Muscle layer of duodenum (tissue), 2 donors: ENCODE measurements around the gene DPPA5.
"Not testable (repeated sequence)": the region's sequence is repeated elsewhere in the genome, so short reads cannot be mapped to it uniquely, and the experiment has no call there.

Source experiments
- H3K27ac ChIP-seq: one replicate; pipeline ENCODE4 v1.7.0; 2013; ENCODE audit warnings: mild to moderate bottlenecking, low read length
- H3K27me3 ChIP-seq: one replicate; pipeline ENCODE4 v1.7.0; 2013; ENCODE audit warnings: low read depth, mild to moderate bottlenecking, control low read depth, low read length
- H3K36me3 ChIP-seq, 2 donors: one replicate each; pipeline ENCODE4 v1.7.0; 2013; ENCODE audit warnings: low read length in 2 of 2, control low read depth in 1 of 2, mild to moderate bottlenecking in 1 of 2; ENCODE audit not compliant: insufficient read depth in 2 of 2, control insufficient read depth in 1 of 2
- H3K4me1 ChIP-seq, 2 donors: one replicate each; pipeline ENCODE4 v1.7.0; 2013; ENCODE audit warnings: low read length in 2 of 2, mild to moderate bottlenecking in 2 of 2, control low read depth in 1 of 2, moderate library complexity in 1 of 2; ENCODE audit not compliant: insufficient read depth in 2 of 2, control insufficient read depth in 1 of 2
- H3K4me3 ChIP-seq, 2 donors: one replicate each; pipeline ENCODE4 v1.7.0; 2013; ENCODE audit warnings: low read length in 2 of 2, low read depth in 1 of 2, mild to moderate bottlenecking in 1 of 2
- H3K9me3 ChIP-seq, 2 donors: one replicate each; pipeline ENCODE4 v1.7.0; 2013; ENCODE audit warnings: low read length in 2 of 2, control low read depth in 1 of 2, mild to moderate bottlenecking in 1 of 2; ENCODE audit not compliant: control insufficient read depth in 1 of 2
- donor health status: healthy.

The DPPA5 gene

GRCh38 chr6:73325656-73326055 lies 28.4 kb downstream of the DPPA5 start:
- Histone ChIP-seq H3K4me1 (no peaks in the 10 kb centered on the region), H3K27ac (no peak overlapping the region), H3K27me3 (no peaks in the 10 kb centered on the region), H3K4me3 (no peak overlapping the region), H3K36me3 (no peaks in the 10 kb centered on the region), H3K9me3 (no peaks in the 10 kb centered on the region)

- H3K4me1 ChIP-seq, result no peaks in the 10 kb centered on the region
- H3K27me3 ChIP-seq, result no peaks in the 10 kb centered on the region
- no peaks in the 10 kb centered on the region for H3K36me3 ChIP-seq
- H3K27ac ChIP-seq, result no peak overlapping the region
- peaks cover 0 to 4% of the 10 kb centered on the region in 2 donors for H3K9me3 ChIP-seq
- H3K4me3 ChIP-seq, result no peak overlapping the region
These were observed 30.8 kb downstream of the DPPA5 start for GRCh38 chr6:73323323-73323722.

- H3K36me3 ChIP-seq, result no peaks in the 10 kb centered on the region
- H3K4me1 ChIP-seq, result peaks cover 0 to 5% of the 10 kb centered on the region in 2 donors
- no peak overlapping the region for H3K27ac ChIP-seq
- peak overlapping the region in 1 of 2 donors; percentile 54 for H3K4me3 ChIP-seq
- peaks cover 11% of the 10 kb centered on the region for H3K27me3 ChIP-seq
- H3K9me3 ChIP-seq, result peaks cover 0 to 4% of the 10 kb centered on the region in 2 donors
These were observed 39.2 kb downstream of the DPPA5 start for GRCh38 chr6:73314577-73315492.

DNA sequence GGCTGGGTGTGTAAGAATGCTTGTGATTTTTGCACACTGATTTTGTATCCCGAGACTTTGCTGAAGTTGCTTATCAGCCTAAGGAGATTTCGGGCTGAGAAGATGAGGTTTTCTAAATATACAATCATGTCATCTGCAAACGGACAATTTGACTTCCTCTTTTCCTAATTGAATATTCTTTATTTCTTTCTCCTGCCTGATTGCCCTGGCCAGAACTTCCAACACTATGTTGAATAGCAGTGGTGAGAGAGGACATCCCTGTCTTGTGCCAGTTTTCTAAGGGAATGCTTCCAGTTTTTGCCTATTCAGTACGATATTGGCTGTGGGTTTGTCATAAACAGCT lies 43.6 kb downstream of the DPPA5 start:
- not testable (repeated sequence) for H3K36me3 ChIP-seq, H3K27ac ChIP-seq, H3K9me3 ChIP-seq, H3K27me3 ChIP-seq
- Histone ChIP-seq H3K4me1 (peaks cover 0 to 13% of the 10 kb centered on the region in 2 donors), H3K4me3 (peak overlapping the region; percentile 77 to 82)

- Histone ChIP-seq H3K27me3 (peaks cover 4% of the 10 kb centered on the region), H3K27ac (no peak overlapping the region), H3K9me3 (no peaks in the 10 kb centered on the region), H3K36me3 (no peaks in the 10 kb centered on the region), H3K4me3 (peak overlapping the region; percentile 77 to 82), H3K4me1 (peaks cover 0 to 12% of the 10 kb centered on the region in 2 donors)
These were observed 44.1 kb downstream of the DPPA5 start for GRCh38 chr6:73309785-73310502.

GRCh38 chr6:73309535-73309784 lies 44.6 kb downstream of the DPPA5 start:
- peaks cover 0 to 7% of the 10 kb centered on the region in 2 donors for H3K4me1 ChIP-seq
- no peak overlapping the region for H3K27ac ChIP-seq
- no peaks in the 10 kb centered on the region for H3K27me3 ChIP-seq
- no peaks in the 10 kb centered on the region for H3K9me3 ChIP-seq
- H3K36me3 ChIP-seq, result no peaks in the 10 kb centered on the region
- H3K4me3 ChIP-seq, result peak overlapping the region; percentile 77 to 82

- no peaks in the 10 kb centered on the region for H3K9me3 ChIP-seq
- no peaks in the 10 kb centered on the region for H3K27me3 ChIP-seq
- peak overlapping the region; percentile 77 to 82 for H3K4me3 ChIP-seq
- H3K27ac ChIP-seq, result no peak overlapping the region
- peaks cover 0 to 7% of the 10 kb centered on the region in 2 donors for H3K4me1 ChIP-seq
- no peaks in the 10 kb centered on the region for H3K36me3 ChIP-seq
These were observed 45.2 kb downstream of the DPPA5 start for GRCh38 chr6:73308712-73309534.

DNA sequence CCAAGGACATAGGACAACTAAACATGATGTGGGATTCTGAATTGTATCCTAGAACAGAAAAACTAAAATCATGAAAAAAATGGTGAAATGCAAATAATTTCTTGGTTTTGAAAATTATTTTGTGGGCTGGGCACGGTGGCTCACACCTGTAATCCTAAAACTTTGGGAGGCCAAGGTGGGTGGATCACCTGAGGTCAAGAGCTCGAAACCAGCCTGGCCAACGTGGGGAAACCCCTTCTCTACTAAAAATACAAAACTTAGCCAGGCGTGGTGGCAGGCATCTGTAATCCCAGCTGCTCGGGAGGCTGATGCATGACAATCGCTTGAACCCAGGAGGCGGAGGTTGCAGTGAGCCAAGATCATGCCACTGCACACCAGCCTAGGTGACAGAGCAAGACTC lies 50.3 kb downstream of the DPPA5 start:
- not testable (repeated sequence) for H3K36me3 ChIP-seq

More for the DNA sequence above, 50.3 kb downstream of the DPPA5 start:
- H3K4me3 ChIP-seq, H3K27ac ChIP-seq, H3K9me3 ChIP-seq, H3K4me1 ChIP-seq, H3K27me3 ChIP-seq: not testable (repeated sequence)
